GM21529 (cell line): ENCODE data around the gene CCNL1.
"Not testable (repeated sequence)": the region's sequence is repeated elsewhere in the genome, so short reads cannot be mapped to it uniquely, and the experiment has no call there.

ENCODE experiments used
- ATAC-seq: cut with Tn5 transposase; IDR thresholded peaks from one replicate; pipeline ENCODE4 v1.9.1; 2021; ENCODE audit not compliant: unreplicated experiment

CCNL1 gene

DNA sequence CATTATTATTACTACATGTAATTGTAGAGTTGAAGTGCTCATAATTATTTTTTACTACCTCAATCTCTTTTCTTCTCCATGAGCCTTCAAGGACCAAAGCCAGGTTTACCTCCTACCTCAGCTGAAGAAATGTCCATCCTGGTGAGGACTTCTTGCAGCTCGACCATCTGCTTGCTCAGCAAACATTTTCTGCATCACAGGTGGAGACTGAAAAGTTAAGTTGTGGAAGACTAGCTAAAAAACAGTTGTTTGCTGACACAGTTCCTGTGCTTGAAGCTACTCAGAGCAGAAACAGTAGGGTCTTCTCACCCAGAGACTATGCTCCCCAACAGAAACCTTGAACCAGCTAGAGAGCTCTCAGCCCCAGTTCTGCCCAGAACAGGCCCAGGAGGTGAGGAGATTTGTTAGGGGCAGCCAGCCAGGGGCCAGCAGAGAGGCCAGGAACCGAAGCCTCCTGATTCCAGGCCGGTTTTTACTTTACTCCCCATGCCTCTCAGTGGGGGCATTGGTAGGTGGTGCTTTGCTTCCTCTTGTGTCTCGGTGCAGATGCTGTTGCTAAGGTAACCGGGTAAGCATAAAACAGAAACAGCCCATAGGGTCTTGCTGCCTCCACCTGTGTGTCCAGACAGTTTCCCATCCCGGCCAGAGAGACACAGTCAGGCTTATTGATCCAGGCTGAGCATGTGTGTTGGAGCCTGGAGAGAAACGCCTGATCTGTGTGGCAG lies 54.9 kb downstream of the CCNL1 start:
- ATAC-seq, result peak; percentile 55

DNA sequence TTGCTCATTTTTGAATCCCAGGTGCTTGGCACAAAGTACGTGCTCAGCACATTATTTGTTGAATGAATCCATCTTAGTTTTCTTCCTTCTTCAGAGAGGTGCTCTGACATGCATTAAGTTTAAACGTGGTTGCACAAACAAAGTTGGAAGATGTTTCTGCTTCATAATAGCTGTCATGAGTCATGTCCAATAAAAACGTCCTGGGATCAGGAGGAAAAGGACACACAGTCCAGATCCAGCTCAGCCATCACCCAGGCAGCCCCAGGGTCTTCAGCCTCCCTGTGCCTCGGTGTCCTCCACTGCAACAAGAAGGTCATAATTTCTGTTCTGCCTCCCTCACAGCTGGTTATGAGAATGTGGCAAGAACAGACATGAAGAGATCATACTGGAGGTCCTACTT lies 55.4 kb downstream of the CCNL1 start:
- ATAC-seq, result no peak

DNA sequence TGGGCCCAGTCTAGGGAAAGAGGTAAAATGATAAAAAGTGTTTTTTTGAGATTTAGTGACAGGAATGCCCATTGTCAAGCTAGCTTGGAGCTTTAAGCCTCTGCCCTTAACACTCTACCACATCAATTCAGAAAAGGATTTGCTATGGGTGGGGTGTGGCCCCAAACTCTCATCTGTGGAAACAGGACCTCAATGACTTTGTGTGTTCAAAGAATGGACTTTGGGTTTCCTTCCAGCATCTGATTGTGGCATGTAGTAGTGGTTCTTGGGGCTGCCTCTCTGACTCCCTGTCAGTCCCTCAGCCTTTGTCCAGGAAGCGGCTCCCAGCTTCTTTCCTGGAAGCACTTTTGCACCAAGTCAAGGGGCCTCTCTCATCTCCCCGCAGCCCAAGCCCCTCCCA lies 56.1 kb downstream of the CCNL1 start:
- peak; percentile 8 for ATAC-seq

DNA sequence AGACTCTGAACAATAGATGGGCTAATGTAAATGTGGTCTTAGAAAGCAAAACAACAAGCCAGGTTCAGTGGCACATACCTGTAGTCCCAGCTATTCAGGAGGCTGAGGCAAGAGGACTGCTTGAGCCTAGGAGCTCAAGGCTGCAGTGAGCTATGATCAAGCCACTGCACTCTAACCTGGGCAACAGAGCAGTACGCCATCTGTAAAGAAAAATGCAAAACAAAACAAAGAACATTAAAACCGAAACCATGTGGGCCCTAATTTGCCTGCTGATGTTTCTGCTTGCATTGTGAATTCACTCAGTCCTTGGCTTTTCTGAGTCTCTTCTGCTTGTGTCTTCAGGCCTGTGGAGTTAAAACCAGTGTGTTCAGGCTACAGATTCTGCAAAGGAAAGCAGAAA lies 56.7 kb downstream of the CCNL1 start:
- peak; percentile 89 for ATAC-seq

DNA sequence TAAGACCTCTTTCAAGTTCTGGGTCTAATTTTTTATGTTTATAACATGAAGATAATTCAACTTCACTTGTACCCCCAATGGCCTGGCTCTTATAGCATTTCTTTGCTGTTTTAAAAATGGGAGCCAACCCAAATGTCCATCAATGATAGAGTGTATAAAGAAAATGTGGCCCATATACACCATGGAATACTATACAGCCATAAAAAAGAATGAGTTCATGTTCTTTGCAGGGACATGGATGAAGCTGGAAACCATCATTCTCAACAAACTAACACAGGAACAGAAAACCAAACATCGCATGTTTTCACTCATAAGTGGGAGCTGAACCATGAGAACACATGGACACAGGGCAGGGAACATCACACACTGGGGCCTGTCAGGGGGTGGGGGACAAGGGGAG lies 57.4 kb downstream of the CCNL1 start:
- ATAC-seq, result not testable (repeated sequence)

DNA sequence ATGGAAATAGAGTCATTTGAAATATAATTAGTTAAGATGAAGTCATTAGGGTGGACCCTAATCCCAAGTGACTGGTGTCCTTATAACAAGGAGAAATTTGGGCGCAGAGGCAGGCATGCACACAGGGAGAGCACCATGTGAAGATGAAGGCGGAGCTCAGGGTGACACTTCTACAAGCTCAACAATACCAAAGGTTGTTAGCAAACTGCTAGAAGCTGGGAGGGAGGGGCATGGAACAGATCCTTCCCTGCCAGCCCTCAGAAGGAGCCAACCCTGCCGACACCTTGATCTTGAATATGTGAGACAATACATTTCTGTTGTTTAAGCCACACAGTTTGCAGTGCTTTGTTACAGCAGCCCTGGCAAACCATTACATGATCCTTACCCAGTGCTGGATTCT lies 57.8 kb downstream of the CCNL1 start:
- ATAC-seq, result no peak

DNA sequence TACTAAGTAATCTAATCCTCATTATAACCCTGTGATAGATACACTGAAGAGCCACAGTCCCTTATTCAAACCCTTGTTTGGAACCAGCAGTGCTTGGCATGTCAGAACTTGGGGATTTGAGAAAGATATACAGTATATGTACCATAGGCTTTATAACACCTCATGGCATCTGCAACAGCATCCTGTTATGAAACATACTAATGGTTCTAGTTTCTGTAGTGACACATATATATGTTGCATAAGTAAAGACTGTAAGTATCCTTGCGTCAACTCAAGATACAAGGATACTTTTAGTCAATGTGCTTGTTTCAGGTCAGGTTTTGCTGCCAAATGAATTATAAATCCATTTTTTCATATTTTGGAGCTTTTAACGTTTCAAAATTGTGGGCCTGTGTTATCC lies 58.5 kb downstream of the CCNL1 start:
- no peak for ATAC-seq

DNA sequence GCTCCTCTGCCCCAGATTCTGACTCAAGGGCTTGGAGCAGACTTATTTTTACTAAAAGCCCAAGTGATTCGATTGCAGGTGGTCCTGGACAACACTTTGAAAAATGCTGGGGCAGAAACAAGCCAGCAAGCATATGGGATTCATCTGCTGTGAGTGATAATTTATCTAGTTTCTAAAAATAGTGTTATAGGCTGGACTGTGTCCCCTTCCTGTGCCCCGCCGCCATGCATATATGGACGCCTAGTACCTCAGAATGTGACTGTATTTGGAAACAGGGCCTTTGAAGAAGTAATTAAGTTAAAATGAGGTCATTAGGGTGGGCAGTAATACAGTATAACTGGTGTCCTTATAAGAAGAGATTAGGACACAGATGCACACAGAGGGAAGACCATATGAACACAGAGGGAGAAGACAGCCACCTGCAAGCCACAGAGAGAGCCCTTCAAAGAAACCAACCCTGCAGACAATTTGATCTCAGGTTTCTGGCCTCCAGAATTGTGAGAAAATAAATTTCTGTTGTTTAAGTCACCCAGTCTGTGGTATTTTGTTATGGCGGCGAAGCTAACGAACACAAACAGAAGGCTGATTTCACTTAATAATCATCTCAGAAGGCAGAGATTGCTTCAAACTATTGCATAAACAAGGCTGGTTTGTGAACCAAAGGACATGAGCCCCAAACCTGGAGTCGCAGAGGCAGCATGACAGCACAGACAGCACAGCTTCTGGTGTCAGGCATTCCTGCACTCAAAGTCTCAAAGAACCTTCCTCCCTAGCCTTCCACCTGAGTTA lies 59.1 kb downstream of the CCNL1 start:
- ATAC-seq, result no peak

DNA sequence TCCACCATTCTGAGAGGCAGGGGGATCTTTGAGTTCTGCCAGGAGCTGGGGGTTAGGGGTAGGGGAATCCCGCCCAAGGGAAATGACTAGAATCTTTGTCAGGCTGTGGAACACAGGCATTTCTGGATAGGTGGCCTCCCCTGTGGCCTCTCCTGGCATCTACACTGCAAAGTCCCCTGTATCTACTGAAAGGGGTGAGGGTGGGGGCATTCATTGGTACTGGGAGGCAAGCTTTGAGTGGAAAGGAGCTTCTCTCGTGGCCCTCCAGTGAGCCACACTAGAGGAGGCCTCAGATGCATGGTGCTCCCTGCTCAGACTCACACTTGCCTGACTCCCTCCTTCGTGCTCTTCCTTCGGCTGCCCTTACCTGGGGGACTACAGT lies 59.9 kb downstream of the CCNL1 start:
- no peak for ATAC-seq

DNA sequence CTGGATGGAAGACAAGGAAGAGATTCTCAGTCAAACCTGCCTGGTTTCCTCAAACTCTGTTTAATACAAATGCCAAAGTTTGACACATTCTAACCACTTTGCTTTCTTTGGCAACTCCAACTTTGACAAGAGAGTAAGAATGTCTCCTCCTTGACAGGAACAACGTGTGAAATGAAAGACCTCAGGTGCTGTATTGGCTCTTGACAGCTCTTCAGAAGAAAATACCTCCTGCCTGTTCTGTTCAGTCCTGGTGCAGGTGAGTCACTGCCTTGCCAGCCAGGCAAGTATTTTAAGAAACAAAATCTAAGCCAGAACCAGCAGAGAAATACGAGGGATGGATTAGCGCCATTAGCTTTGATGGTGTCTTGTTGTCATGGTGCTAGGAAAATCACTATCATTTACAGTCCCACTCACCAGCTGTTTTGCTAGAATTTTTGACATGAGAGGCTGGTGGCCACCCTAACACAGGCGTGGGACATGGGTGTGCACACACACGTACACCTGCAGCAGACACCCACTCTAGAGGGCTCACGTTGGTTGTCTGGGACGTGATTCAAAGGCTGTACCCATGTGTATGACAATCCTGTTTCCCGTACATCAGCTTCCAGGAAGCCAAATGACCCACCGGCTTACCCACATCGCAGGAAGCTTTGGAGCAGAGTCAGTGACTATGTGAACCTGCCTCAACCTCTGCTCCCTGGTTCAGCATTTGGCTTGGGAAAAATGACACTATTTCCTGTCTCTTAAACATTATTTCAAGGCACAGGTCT lies 60.4 kb downstream of the CCNL1 start:
- ATAC-seq, result no peak

DNA sequence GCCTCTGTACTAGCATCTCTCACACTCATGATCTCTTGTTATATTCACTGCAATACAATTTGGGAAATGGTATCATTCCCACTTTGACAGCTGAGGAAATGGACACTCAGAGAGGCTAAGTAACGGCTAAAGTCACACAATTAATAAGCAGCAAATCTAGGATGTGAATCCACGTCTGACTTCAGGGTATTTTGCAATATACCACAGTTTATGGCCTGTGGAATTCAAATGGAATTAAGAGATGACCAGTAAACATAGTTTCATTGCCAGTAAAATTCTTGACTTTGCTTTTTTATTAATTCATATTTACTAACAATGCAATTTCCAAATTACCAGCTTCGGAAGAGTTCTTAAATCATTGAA lies 61.1 kb downstream of the CCNL1 start:
- no peak for ATAC-seq

DNA sequence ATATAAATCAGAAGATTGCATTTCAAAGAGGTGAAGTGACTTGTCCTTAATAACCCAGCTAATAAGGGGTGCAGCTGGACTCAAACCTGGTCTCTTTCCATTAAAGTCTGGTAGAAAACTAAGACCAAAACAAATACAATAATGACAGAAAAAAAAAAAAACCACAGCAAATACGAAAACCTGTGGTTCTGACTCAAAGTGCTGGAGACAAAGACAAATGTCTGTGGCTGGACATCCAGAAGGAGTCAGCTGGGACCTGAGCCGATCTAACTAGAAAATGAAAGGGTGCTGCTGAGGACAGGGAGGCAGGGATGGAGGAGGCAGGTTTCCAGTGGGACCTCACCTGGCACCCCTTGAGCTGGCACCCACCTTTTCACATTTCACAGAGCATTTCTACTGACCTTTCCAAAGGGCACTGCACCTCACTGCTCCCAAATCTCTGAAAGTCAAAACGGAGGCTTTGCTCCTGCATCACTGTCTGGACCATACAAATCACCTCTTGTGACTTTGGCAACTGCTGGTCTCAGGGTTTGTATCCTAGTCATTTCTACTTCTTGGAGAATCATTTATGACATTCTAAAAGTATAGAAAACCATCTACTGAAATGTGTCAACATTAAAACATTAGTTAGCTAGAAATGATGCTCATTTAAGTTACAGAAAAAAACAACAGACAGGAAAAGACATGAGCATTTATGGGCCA lies 61.7 kb downstream of the CCNL1 start:
- ATAC-seq, result peak; percentile 34
